ENCODE results near the gene SPSB4.

The SPSB4 gene

DNA sequence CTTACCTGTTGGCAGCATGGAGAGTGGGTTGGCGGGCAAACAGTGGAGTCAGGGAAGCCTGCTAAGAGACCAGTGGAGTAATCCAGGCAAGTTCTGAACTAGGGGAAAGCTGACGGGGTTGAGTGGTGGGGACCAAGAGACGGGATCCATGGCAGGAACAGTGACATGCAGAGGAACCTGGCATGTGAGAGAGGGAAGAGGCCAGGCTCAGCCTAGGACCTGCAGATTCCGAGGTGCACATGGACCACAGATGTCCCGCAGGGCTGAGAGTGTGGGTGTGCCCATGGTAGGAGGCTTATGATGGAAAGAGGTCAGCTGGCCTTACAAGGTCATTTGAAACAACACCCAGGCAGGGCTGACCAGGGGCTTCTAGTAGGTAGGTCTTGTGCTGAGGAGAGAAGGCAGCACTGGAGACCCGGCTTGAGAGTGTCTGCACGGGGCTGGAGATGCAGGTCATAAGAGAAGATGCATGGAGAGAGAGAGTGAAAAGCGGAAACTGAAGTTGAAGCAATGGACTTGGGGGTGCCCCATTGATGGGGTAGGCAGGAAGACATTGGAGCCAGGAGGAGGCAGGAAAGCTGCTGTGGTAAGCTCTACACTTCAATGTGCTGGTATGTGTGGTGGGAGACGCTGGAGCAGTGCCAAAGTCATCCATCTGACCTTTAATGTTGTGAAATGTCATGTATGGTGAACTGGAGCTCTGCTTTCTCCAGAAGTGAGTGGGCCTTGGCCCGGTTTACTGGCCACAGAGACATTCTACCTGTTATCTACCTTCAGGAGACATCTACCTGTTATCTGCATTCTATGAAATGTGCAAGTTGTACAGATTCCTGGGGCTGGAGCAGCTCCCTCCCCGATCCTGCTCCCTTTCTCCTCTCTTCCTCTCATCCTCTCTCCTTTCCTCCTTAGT is 4.6 kb downstream of the SPSB4 start:
- no peak for DNase-seq

DNA sequence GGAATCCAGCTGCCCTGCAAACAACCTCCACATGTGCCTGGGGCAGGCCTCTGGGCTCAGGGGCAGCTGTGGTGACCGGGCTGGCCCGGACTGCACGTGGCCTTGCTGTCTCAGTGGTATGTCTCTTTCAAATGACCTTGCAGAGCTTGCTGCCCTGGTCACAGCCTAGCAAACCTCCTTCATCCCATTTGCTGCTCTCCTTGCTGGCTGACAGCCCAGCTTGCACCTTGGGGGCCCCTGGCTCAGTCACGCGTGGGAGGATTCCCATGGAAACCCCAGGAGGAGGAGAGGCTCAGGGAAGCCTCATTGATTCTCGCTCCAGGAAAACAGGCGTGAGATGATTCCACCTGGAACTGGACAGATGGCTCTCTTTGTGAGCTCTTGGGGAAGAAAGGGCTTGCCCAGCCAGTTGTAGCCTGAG is 5.6 kb downstream of the SPSB4 start:
- no peak for DNase-seq

DNA sequence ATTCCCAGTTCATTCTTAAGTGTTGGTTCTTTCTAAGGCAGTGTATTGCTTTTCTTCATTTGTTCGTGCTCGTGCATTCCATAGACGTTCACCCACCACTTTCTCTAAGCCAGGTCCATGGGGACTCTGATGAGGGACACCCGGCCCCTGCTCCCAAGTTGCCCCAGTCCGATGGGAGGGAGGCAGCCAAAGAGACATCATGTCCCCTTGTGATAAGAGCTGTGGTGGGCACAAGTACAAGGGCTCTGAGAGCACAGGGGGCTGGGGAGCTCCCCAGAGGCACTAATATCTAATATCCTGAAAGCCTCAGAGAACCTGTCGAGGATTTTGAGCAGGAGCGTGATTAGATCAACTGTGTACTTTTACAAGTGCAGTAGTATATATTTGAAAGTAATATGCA is 6.3 kb downstream of the SPSB4 start:
- no peak for DNase-seq

DNA sequence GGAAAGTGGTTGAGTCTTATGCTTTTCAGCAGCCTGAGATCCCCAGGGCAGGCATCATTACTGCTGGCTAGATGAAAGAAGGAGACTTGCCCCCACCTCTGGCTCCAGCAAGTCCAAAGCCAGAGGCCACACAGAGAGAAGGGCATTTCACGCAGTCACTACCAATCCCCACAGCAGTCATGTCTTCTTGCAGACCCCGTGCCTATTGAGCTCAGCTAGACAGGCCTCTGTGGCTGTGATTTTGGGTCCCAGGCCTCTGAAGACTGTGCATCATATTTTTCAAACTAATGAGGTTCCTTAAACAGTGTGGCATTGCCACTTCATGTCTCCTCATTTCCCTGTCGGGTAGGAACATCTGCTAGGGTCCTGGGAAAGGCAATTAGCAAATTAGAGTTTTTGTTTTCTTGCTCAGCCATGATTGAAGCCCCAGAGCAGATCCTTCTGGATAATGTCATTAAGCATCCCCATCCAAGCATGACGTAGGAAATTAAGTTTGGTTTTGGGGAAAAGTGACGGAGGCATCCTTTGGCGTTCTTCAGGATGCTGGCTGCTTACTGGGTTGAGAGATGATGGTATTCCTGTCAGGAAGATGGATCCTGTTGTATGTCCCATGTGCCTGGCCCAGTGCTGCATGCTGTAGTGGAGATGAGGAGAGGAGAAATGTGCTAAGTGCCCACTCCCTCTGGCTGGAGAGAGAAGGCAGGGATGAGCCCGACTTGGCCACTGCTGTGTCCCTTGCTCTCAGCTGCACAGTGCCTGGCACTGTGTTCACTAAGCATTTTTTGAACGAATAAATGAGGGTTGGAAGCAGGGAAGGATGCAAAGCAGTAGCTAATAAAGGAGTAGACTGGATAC is 7.0 kb downstream of the SPSB4 start:
- no peak for DNase-seq

DNA sequence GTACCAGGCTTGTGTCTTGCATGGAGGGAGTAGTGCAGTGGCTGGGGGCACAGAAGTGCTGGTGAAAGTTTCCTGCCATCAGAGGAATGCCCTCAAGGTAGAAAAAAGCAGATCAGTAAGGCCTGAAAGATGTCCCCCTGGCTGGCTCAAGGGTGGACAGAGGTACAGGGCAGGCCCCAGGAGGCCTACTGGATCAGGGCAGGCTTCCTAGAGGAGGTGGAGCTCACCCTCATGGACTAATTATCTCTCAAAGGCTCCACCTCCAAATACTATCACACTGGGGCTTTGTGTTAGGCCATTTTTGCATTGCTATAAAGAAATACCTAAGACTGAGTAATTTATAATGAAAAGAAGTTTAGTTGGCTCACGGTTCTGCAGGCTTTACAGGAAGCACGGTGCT is 7.8 kb downstream of the SPSB4 start:
- DNase-seq = no peak

DNA sequence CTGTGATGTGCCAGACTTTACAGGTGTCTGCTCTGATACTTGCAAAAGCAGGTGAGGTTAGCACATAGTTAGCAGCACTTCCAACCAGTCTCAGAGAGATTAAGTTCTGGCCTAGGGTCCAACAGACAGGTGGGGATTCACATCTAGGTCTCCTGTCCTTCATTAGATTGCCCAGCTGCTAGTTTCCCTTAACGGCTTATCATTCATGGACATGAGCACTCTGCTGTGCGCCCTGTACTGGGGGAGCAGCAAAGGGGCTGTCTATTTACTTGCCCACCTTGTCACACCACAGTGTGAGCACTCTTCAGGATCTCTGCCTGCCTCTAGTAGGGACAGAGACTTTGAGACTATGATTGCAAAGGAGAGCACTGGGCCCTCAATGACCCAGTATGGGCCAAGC is 8.7 kb downstream of the SPSB4 start:
- DNase-seq = no peak

DNA sequence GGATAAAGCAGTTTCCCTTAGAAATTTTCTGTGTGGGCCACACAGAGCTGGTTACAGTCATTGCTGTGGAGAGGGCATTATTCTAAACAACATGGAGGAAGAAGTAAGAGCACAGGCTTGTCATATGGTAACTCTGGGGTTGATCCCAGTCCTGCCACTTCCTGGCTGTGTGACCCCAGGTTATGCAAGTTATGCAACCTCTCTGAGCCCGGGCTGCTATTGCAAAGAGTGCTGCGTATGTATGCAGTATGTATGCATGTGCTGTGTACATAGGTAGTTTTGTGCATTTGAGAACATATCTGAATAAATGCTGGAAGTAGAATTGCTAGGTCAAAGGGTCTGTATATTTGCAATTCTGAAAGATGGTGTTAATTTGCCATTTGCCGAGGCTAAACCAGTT is 9.2 kb downstream of the SPSB4 start:
- no peak for DNase-seq

DNA sequence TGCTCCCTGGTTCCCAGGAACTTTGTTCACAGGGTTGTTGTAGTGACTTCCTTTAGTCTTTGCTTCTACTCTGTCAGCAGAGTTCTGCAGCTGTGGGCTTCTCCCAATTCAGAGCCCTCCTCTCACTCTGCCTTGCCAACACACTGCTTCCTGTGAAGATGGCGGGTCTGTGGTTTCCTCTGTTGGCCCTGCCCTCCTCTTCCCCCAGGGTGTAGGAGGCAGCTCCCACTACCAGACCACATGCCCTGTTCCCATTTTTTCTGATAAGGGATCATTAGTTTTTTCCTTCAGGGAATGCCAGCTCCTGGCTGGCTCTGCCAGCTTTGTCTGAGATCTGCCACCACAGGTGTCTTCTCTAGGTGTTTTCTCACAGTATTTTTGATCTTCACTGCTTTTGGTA is 12.7 kb downstream of the SPSB4 start:
- no peak for DNase-seq

DNA sequence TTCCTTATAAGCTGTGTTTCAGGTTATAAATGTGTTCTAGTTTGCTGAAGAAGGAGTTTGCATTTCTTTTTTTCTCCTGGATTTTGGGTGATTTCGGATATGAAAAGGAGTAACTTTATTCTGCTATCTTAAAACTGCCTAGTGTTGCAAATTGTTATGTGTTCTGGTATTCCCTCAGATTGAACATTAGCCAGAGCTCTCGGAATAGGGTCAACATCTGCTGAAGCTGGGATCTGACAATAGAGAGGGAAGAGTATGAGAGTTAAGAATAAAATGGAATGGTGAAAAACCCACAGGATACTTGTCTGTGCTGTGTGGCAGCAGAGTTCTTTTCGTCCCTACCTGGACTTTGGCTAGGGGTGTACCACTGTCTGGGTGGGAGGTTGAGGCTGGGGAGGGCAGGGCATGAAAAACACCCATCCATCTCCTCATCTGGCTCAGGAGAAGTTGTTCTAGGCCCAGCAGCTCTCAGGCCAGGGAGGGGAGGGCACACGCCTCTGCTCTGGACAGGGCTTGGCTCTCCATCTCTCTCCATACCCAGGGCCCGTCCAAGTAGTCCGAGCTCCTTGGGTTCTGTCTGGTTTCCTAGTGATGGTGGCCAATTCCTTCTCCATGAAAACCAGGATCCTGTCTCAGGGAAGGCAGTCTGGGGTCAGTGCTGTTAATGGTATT is 13.2 kb downstream of the SPSB4 start:
- DNase-seq = no peak

DNA sequence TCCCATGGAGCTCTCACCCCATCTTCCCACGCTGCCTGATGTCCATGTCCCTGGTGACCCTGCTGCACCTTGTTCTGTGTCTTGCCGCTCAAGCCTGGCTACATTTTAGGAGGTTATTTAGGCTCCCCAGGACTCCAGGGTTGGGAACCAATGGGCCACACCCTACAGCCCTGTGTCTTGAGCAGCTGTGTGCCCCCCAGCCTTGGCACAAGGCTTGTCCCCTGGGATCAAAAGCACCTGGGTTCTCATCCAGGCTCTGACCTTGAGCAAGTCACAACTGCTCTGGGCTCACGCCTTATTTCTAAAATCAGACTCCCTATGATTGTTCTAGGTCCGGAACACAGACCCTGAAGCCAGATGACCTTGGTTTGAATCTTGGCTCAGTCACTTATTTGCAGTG is 14.1 kb downstream of the SPSB4 start:
- DNase-seq = no peak

DNA sequence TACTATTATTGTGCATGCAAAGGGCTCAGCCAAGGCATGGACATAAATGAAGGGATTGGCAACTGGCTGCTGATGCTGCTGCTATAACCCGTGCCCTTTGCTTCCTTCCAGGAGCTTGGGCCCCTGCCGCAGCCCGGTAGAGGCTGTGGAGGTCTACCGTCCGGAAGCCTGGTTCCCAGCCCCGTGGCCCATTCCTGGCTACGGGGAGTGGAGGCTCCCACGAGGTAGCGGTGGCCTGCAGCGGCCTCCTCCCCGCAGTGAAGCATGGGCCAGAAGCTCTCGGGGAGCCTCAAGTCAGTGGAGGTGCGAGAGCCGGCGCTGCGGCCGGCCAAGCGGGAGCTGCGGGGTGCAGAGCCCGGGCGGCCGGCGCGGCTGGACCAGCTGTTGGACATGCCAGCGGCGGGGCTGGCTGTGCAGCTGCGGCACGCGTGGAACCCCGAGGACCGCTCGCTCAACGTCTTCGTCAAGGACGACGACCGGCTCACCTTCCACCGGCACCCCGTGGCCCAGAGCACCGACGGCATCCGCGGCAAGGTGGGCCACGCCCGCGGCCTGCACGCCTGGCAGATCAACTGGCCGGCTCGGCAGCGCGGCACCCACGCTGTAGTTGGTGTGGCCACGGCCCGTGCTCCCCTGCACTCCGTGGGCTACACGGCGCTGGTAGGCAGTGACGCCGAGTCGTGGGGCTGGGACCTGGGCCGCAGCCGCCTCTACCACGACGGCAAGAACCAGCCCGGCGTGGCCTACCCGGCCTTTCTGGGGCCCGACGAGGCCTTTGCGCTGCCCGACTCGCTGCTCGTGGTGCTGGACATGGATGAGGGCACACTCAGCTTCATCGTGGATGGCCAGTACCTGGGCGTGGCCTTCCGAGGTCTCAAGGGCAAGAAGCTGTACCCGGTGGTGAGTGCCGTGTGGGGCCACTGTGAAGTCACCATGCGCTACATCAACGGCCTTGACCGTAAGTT is 15.0 kb downstream of the SPSB4 start:
- no peak for DNase-seq

DNA sequence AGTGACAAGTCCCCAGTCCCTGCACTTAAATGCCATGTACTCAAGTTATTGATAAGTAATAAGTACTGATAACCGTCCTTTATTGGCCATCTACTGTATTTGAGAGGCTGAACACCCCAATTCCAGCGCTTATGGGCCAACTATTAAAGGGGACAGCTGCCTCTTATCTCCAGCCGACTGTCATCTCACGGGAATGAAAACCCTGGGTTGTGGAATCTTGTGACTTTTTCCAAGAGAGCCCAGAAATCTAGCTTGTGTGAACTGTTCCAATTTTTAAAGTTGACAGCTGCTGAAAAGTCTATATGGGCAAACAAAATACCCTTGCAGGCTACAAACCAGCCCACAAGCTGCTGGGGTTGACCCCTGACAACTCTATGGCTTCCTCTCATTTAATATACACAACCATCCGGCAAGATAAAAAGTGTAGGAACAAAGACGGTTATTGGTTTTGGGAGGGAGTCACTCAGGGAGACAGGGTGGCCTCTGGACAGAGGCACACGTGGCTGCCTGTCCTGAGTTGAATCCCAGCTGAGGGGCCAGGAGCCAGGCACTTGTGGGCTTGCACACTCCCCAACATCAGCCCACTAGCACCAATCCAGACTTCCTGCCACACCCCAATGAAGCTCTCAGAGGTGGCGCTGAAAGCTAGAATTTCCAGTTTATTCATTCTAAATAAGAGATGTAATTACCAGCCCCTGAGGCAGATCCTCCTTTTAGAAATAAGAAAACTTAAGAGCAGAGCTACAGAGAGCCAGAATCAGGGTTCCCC is 16.2 kb downstream of the SPSB4 start:
- no peak for DNase-seq

DNA sequence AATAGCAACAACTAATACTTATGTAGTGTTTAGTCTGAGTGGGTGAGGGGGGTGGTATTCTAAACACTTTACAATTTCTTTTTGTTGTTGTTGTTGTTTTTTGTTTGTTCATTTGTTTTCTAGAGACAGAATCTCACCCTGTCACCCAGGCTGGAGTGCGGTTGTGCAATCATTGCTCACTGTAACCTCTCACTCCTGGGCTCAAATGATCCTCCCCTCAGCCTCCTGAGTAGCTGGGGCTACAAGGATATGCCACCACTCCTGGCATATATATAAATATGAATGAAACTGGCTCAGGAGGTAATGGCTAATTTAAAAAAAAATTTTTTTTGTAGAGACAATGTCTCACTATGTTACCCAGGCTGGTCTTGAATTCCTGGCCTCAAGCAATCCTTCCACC is 19.1 kb downstream of the SPSB4 start:
- no peak for DNase-seq

DNA sequence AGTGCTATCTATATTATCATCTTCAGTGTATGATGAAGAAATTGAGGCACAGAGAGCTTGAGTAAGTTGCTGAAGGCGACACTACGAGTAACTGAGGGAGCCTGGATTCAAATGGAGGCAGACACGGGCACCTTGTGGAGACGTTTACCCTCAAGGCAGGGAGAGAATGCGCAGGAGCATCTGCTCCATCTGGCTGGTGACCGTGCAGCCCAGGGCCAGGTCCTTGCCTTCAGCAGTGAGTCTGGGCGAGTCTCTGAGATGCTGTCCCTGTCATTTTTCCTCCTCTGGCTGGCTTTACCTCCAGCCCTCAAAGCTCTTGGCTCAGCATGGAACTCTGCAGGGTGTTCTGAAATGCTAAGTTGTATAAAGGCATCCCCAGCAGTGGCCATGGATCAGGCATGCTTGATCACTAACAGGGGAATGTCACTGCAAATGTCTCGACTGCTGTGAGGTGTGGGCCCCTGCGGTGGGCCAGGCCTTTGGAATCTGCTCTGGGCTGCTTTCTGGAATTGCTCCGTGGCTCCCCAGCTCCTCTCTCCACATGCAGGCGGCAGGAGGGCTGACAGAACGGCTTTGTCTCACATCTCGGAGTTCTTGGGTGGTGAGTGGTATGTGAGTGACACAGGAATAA is 19.7 kb downstream of the SPSB4 start:
- no peak for DNase-seq

DNA sequence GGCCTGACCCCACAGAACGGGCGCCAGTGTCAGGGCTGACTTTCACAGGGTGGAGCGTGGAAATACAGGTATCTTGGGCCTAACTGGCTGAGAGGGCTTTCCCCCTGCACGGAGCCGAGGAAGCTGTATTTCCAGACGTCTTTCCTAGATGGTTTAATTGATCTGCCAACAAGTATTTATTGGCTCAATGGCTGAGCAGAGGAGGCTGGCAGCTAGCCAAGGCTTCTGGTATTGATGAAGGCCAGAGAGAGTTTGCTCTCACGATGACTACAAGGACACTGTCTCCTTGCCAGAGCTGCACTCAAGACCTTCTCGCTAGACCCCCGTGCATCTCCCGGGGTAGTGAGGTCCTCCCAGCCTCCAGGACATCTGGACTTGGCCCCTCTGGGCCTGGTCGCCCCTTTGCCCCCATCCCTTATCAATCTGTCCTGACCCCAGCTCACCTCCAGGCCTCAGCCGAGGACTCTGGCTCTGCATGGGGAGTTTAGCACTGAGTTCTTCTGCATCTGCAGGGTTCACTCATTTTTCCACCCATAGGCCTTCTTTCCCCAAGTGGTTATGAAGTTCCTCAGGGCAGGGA is 20.6 kb downstream of the SPSB4 start:
- DNase-seq = no peak

DNA sequence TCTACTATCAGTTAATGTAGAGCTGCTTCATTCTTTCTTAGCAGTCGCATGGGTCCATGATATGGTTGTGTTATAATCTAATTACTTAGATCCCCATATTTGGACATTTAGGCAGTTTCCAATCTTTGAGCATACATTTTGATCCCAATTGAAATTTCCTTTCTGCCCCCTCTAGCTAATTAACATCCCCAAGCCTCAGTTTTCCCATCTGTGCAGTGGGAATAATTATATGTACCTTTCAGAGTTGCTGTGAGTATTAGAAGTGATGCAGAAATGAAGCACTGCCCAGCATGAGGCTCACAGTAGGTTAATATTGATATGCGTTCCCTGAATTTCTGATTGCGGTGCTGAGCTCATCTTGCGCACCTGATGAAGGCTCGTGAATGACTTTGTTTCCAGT is 21.8 kb downstream of the SPSB4 start:
- DNase-seq = no peak

DNA sequence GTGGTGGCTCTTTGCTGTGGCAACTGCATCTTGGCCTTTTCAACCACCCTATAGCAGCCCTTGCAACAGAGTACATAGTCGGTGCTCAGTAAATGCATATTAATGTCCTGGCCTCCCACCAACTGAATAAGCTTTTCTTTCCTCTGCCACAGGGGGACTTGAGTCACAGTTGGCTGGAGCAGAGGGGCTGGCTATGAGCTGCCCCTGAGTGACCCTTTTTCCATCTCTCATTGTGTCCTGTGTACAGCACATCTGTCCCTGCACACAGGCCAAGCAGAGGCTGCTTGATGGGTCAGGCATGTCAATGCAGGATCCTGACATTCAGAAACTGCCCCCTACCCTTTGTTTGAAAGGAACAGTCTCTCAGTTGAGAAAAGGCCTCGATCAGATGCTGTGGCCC is 22.4 kb downstream of the SPSB4 start:
- no peak for DNase-seq

DNA sequence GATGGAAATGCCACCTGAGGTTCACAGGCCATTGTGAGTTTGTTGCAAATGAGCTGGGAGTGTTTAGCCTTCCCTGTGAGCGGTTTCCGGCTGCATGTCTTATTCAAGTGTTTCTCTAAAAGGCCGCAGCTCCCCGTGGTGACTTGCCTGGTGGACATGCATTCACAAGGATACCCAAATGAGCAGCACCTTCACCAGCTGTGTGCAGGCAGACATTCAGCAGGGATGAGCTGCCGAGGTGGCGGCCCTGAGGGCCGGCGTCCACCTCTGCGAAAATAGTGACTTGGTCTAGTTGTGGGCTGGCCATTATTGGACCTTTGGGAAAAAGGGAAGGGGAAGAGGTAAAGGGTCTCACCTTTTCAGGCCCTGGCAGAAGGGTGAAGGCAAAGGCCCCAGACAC is 23.4 kb downstream of the SPSB4 start:
- no peak for DNase-seq

DNA sequence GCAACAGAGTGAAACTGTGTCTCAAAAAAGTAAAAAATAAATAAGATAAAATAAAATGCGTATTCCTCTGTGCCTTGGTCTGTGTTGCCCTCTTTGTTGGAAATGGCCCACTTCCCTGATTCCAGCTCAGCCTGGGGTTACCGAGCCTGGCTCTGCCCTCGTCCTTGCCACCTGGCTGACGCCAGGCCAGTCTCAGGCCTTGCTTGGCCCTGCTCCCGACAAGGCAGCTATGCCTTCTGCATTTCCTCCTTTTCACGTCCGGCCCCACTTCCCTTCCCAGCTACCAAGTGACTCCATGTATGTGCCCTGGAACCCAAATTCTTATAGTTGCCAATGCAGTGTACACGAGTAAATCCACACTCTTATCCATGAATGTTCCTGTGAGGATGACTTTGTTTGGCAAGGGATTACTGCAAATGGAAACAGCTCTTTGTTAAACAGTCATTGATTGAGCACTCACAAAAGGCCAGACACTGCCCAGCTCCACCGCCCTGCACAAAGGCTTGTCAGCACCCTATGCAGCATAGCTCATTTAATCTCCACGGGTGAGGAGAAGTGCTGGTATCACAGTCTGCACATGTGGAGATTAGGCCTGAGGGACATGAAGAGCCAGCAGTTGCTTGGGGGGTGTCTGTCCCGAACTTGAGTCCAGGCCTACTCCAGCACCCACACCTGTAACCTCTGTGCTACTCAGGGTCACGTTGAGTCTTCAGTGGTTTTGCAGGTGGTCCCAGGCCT is 25.1 kb downstream of the SPSB4 start:
- DNase-seq = no peak
